HL-60 (cell line): ENCODE data around the gene ADAMTS17.

Experiments used
- DNase-seq, 2 experiments: peaks; one replicate each; pipeline ENCODE4 v3.0.0-alpha.2; 2010 to 2020; ENCODE audit warnings: low read depth in 1 of 2, low spot score in 1 of 2
- H3K27ac ChIP-seq: fragments of 250-450 bp; sonication (Bioruptor Pico); replicated peaks from 2 replicates; pipeline ENCODE4 v1.5.1; 2020; ENCODE audit warnings: mild to moderate bottlenecking, moderate library complexity
- H3K27me3 ChIP-seq: fragments of 250-450 bp; sonication (Bioruptor Pico); 2 replicates; pipeline ENCODE4 v1.5.1; 2021; ENCODE audit warnings: mild to moderate bottlenecking, moderate library complexity; ENCODE audit not compliant: insufficient read depth, poor library complexity, severe bottlenecking
- H3K4me3 ChIP-seq: replicated peaks from 2 replicates; pipeline ENCODE4 v1.5.1; 2011; ENCODE audit warnings: mild to moderate bottlenecking, control low read depth, low read length; ENCODE audit not compliant: insufficient read depth
- GABPA ChIP-seq: IDR thresholded peaks from 2 replicates; pipeline ENCODE4 v1.6.1; 2012; ENCODE audit warnings: low read depth
- POLR2AphosphoS5 ChIP-seq: IDR thresholded peaks from 2 replicates; pipeline ENCODE4 v1.6.1; 2012; ENCODE audit warnings: low read depth
- SPI1 ChIP-seq: IDR thresholded peaks from 2 replicates; pipeline ENCODE4 v1.6.1; 2012; ENCODE audit warnings: low read depth, mild to moderate bottlenecking, borderline replicate concordance
- TF ChIP-seq, protein P1 (sequence below): IDR thresholded peaks from 2 replicates; pipeline ENCODE4 v1.6.1; 2012; ENCODE audit warnings: low read depth; ENCODE audit not compliant: insufficient replicate concordance
- TF ChIP-seq, protein P2 (sequence below): IDR thresholded peaks from one replicate; pipeline ENCODE4 v1.5.1; 2011; ENCODE audit warnings: low read length, control low read depth, inconsistent platforms; ENCODE audit not compliant: insufficient read depth

The ADAMTS17 gene

DNA sequence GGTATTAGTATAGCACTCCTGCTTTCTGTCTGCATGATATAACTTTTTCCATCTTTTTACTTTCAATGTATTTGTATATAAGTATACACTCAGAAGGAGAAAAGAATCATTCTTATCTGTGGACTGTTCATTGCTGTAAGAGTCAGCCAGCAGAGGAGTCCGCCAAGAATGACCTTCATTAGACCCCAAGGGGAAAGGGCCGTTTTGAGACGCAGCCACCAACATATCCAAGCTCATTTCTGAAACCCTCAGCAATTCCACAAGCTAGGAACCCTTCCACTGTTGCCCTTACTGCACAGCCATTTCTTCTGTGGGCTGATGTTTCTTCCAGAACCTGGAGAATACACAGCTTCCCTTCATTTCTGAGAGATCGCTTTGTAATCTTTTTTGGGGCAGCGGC lies 301.8 kb downstream of the ADAMTS17 start:
- no peak for DNase-seq
- Histone ChIP-seq H3K27ac (no peak overlapping the region), H3K4me3 (no peak overlapping the region), H3K27me3 (no peaks in the 10 kb centered on the region)
- TF ChIP-seq SPI1 = no peak
- no peak for TF ChIP-seq GABPA
- TF ChIP-seq, protein P1, sequence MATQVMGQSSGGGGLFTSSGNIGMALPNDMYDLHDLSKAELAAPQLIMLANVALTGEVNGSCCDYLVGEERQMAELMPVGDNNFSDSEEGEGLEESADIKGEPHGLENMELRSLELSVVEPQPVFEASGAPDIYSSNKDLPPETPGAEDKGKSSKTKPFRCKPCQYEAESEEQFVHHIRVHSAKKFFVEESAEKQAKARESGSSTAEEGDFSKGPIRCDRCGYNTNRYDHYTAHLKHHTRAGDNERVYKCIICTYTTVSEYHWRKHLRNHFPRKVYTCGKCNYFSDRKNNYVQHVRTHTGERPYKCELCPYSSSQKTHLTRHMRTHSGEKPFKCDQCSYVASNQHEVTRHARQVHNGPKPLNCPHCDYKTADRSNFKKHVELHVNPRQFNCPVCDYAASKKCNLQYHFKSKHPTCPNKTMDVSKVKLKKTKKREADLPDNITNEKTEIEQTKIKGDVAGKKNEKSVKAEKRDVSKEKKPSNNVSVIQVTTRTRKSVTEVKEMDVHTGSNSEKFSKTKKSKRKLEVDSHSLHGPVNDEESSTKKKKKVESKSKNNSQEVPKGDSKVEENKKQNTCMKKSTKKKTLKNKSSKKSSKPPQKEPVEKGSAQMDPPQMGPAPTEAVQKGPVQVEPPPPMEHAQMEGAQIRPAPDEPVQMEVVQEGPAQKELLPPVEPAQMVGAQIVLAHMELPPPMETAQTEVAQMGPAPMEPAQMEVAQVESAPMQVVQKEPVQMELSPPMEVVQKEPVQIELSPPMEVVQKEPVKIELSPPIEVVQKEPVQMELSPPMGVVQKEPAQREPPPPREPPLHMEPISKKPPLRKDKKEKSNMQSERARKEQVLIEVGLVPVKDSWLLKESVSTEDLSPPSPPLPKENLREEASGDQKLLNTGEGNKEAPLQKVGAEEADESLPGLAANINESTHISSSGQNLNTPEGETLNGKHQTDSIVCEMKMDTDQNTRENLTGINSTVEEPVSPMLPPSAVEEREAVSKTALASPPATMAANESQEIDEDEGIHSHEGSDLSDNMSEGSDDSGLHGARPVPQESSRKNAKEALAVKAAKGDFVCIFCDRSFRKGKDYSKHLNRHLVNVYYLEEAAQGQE = no peak
- no peak for TF ChIP-seq POLR2AphosphoS5
- TF ChIP-seq, protein P2, sequence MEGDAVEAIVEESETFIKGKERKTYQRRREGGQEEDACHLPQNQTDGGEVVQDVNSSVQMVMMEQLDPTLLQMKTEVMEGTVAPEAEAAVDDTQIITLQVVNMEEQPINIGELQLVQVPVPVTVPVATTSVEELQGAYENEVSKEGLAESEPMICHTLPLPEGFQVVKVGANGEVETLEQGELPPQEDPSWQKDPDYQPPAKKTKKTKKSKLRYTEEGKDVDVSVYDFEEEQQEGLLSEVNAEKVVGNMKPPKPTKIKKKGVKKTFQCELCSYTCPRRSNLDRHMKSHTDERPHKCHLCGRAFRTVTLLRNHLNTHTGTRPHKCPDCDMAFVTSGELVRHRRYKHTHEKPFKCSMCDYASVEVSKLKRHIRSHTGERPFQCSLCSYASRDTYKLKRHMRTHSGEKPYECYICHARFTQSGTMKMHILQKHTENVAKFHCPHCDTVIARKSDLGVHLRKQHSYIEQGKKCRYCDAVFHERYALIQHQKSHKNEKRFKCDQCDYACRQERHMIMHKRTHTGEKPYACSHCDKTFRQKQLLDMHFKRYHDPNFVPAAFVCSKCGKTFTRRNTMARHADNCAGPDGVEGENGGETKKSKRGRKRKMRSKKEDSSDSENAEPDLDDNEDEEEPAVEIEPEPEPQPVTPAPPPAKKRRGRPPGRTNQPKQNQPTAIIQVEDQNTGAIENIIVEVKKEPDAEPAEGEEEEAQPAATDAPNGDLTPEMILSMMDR = no peak

DNA sequence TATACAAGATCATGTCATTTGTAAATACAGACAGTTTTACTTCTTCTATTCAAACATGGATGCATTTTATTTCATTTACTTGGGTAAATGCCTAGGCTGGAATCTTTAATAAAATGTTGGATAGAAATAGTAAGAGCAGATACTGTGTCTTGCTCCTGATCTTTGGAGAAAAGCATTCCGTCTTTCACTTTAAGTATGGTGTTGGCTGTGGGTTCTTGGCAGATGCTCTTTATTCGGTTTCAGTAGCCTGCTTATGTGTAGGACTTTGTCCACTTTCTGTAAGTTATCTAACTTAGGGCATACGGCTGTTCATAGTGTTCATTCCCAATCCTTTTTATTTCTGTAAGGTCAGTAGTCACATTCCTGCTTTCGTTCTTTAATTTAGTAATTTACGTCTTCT lies 303.0 kb downstream of the ADAMTS17 start:
- no peak overlapping the region for H3K4me3 ChIP-seq
- no peaks in the 10 kb centered on the region for H3K27me3 ChIP-seq
- TF ChIP-seq POLR2AphosphoS5 = no peak
- TF ChIP-seq, protein P2 = no peak
- TF ChIP-seq GABPA = no peak
- no peak for TF ChIP-seq SPI1
- TF ChIP-seq, protein P1 = no peak
- H3K27ac ChIP-seq = no peak overlapping the region
- DNase-seq = no peak

DNA sequence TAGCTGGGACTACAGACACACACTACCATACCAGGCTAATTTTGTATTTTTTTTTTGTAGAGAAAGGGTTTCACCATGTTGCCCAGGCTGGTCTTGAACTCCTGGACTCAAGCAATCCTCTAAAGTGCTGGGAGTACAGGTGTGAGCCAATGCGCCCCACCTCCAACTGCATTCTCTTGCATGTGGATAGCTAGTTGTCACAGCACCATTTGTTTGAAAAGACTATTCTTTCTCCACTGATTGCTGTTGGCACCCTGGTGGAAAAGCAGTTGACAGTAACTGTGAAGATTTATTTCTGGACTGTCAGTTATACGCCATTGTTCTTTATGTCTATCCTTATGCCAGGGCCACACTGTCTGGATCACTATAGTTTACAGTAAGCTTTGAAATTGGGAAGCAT lies 303.9 kb downstream of the ADAMTS17 start:
- no peak for DNase-seq
- Histone ChIP-seq H3K27ac (no peak overlapping the region), H3K4me3 (no peak overlapping the region), H3K27me3 (no peaks in the 10 kb centered on the region)
- TF ChIP-seq, protein P2 = no peak
- no peak for TF ChIP-seq POLR2AphosphoS5
- TF ChIP-seq, protein P1 = no peak
- TF ChIP-seq SPI1 = no peak
- TF ChIP-seq GABPA = no peak
